ACC112 (cell line): Measurements from ENCODE around the gene TMTC2.

Experiments used
- H2AFZ ChIP-seq: fragments of 200-600 bp; sonication (generic); one replicate; pipeline ENCODE4 v1.6.0; 2017; ENCODE audit warnings: antibody characterized with exemption, low read length; ENCODE audit not compliant: unreplicated experiment
- H3K27ac ChIP-seq: fragments of 200-600 bp; sonication (generic); 2 replicates; pipeline ENCODE4 v1.5.1; 2014; ENCODE audit warnings: low read depth, mild to moderate bottlenecking, antibody characterized with exemption, low read length, moderate library complexity
- H3K27me3 ChIP-seq: fragments of 200-600 bp; sonication (generic); 2 replicates; pipeline ENCODE4 v1.6.1; 2014; ENCODE audit warnings: mild to moderate bottlenecking, antibody characterized with exemption, low read length, moderate library complexity, mixed read lengths; ENCODE audit not compliant: insufficient read depth
- H3K36me3 ChIP-seq: fragments of 200-600 bp; sonication (generic); 2 replicates; pipeline ENCODE4 v1.6.1; 2016; ENCODE audit warnings: mild to moderate bottlenecking, antibody characterized with exemption, low read length, moderate library complexity, mixed read lengths; ENCODE audit not compliant: insufficient read depth
- H3K4me1 ChIP-seq: fragments of 200-600 bp; sonication (generic); one replicate; pipeline ENCODE4 v1.6.1; 2016; ENCODE audit warnings: low read length, mixed read lengths; ENCODE audit not compliant: insufficient read depth, unreplicated experiment, control insufficient read depth
- H3K4me3 ChIP-seq: fragments of 200-600 bp; sonication (generic); 2 replicates; pipeline ENCODE4 v1.5.1; 2014; ENCODE audit warnings: mild to moderate bottlenecking, low read depth, low read length
- H3K79me2 ChIP-seq: fragments of 200-600 bp; sonication (generic); one replicate; pipeline ENCODE4 v1.6.0; 2016; ENCODE audit warnings: low read length; ENCODE audit not compliant: control insufficient read depth, unreplicated experiment, insufficient read depth

Gene TMTC2

GRCh38 chr12:82698708-82699564, 12.2 kb downstream of the TMTC2 start:
- Histone ChIP-seq H3K36me3 (no peaks in the 10 kb centered on the region), H3K4me3 (no peak overlapping the region), H2AFZ (no peak overlapping the region), H3K27me3 (no peaks in the 10 kb centered on the region), H3K27ac (no peak overlapping the region), H3K4me1 (no peaks in the 10 kb centered on the region), H3K79me2 (no peaks in the 10 kb centered on the region)

GRCh38 chr12:82705774-82706173, 19.1 kb downstream of the TMTC2 start:
- Histone ChIP-seq H3K36me3 (no peaks in the 10 kb centered on the region), H2AFZ (no peak overlapping the region), H3K4me1 (no peaks in the 10 kb centered on the region), H3K27ac (no peak overlapping the region), H3K27me3 (no peaks in the 10 kb centered on the region), H3K79me2 (no peaks in the 10 kb centered on the region), H3K4me3 (no peak overlapping the region)

GRCh38 chr12:82708061-82708879, 21.6 kb downstream of the TMTC2 start:
- Histone ChIP-seq H3K27me3 (no peaks in the 10 kb centered on the region), H3K36me3 (no peaks in the 10 kb centered on the region), H3K4me3 (no peak overlapping the region), H3K4me1 (no peaks in the 10 kb centered on the region), H3K27ac (no peak overlapping the region), H2AFZ (no peak overlapping the region), H3K79me2 (no peaks in the 10 kb centered on the region)

- Histone ChIP-seq H3K27me3 (no peaks in the 10 kb centered on the region), H3K27ac (no peak overlapping the region), H3K4me3 (no peak overlapping the region), H2AFZ (no peak overlapping the region), H3K36me3 (no peaks in the 10 kb centered on the region), H3K4me1 (no peaks in the 10 kb centered on the region), H3K79me2 (no peaks in the 10 kb centered on the region)
These were observed 23.2 kb downstream of the TMTC2 start for GRCh38 chr12:82709794-82710355.

GRCh38 chr12:82710741-82711140, 24.0 kb downstream of the TMTC2 start:
- Histone ChIP-seq H3K4me3 (no peak overlapping the region), H2AFZ (no peak overlapping the region), H3K27me3 (no peaks in the 10 kb centered on the region), H3K79me2 (no peaks in the 10 kb centered on the region), H3K36me3 (no peaks in the 10 kb centered on the region), H3K27ac (no peak overlapping the region), H3K4me1 (no peaks in the 10 kb centered on the region)

GRCh38 chr12:82714427-82714826, 27.7 kb downstream of the TMTC2 start:
- Histone ChIP-seq H3K4me3 (no peak overlapping the region), H3K36me3 (no peaks in the 10 kb centered on the region), H3K4me1 (no peaks in the 10 kb centered on the region), H3K79me2 (no peaks in the 10 kb centered on the region), H3K27ac (no peak overlapping the region), H3K27me3 (no peaks in the 10 kb centered on the region), H2AFZ (no peak overlapping the region)

GRCh38 chr12:82721726-82722125, 35.0 kb downstream of the TMTC2 start:
- H3K4me3 ChIP-seq, result no peak overlapping the region

GRCh38 chr12:82723093-82723492, 36.4 kb downstream of the TMTC2 start:
- H3K79me2 ChIP-seq, result no peaks in the 10 kb centered on the region
- no peaks in the 10 kb centered on the region for H3K4me1 ChIP-seq
- no peaks in the 10 kb centered on the region for H3K36me3 ChIP-seq
- H3K4me3 ChIP-seq, result no peak overlapping the region
- H3K27ac ChIP-seq, result no peak overlapping the region
- no peaks in the 10 kb centered on the region for H3K27me3 ChIP-seq
- no peak overlapping the region for H2AFZ ChIP-seq

More at GRCh38 chr12:82721726-82722125, 35.0 kb downstream of the TMTC2 start:
- Histone ChIP-seq H3K27me3 (no peaks in the 10 kb centered on the region), H2AFZ (no peak overlapping the region), H3K4me1 (no peaks in the 10 kb centered on the region), H3K27ac (no peak overlapping the region), H3K79me2 (no peaks in the 10 kb centered on the region), H3K36me3 (no peaks in the 10 kb centered on the region)

- Histone ChIP-seq H3K4me3 (no peak overlapping the region), H3K36me3 (no peaks in the 10 kb centered on the region), H3K27ac (no peak overlapping the region), H2AFZ (no peak overlapping the region), H3K27me3 (no peaks in the 10 kb centered on the region), H3K4me1 (no peaks in the 10 kb centered on the region), H3K79me2 (no peaks in the 10 kb centered on the region)
These were observed 37.2 kb downstream of the TMTC2 start for GRCh38 chr12:82723891-82724290.

- H3K27me3 ChIP-seq, result no peaks in the 10 kb centered on the region
- H3K4me3 ChIP-seq, result no peak overlapping the region
- H3K4me1 ChIP-seq, result no peaks in the 10 kb centered on the region
- no peaks in the 10 kb centered on the region for H3K79me2 ChIP-seq
- H2AFZ ChIP-seq, result no peak overlapping the region
- H3K36me3 ChIP-seq, result no peaks in the 10 kb centered on the region
- no peak overlapping the region for H3K27ac ChIP-seq
These were observed 39.0 kb downstream of the TMTC2 start for GRCh38 chr12:82725741-82726140.
